Endometrial microvascular endothelial cells (primary cell): ENCODE data around the gene PPIE. TPM values are rescaled to one million over a fixed set of nuclear protein-coding genes. Genes with fewer than 3 reads are reported as not detected.
"Not testable (repeated sequence)": the region's sequence is repeated elsewhere in the genome, so short reads cannot be mapped to it uniquely, and the experiment has no call there.

Experiments
- in situ Hi-C: cut with HindIII; loops from 2 replicates; pipeline ENCODE4 v1.10.0; 2017; ENCODE audit warnings: low sequenced_read_pairs, low pct_unique_long_range_greater_than_20kb; ENCODE audit errors: inconsistent ontology term
- total RNA-seq: library from RNA; depleted of rRNA; stranded (reverse); fragments of >200 nt; gene quantifications from one replicate; pipeline ENCODE4 v1.2.3, GENCODE V29; 2015; ENCODE audit errors: inconsistent ontology term

PPIE gene
- total RNA-seq, 1 donor from 2014 or later = 35.0 TPM

DNA sequence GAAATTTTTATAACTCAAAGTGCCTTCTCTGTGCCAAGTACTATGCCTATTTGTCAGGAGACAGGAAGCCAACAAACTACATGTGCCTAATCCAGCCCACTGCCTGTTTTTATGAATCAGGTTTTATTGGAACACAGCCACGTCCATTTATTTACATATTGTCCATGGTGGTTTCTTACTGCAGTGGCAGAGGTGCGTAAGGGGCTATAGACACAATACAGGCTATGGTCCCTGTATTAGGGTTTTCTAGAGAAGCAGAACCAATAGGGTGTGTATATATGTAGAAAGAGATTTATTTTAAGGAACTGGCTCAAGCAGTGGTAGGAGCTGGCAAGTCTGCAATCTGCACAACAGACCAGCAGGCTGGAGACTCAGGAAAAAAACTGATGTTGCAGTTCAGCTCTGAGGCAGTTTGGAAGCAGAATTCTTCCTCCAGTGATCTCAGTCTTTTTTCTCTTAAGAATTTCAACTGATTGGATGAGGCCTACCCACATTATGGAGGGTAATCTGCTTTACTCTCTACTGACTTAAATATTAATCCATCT lies 15.4 kb downstream of the PPIE start:
- in situ Hi-C loops = no loop called here

GRCh38 chr1:39754906-39755504 lies 16.3 kb downstream of the PPIE start:
- in situ Hi-C loops = no loop called here

- in situ Hi-C loops = no loop called here
These were observed 17.4 kb downstream of the PPIE start for GRCh38 chr1:39755965-39756659.

DNA sequence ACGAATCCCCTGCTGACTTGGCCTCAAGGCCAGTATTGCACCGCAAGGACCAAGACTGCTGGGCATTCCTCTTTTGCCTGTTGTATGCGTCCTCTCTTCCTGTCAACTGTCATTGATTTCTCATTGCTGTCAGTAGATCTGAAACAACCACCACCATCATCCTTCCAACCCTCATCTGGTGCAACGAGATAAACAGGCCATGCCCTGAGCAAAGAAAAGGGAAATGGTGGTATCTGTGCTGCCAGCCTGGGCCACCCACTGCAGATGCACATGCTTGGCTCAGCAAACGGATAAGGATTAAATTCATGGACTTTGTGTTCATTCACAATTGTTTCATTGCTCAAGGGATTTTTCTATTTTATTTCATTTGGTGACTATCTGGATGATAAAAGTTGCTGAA lies 18.8 kb downstream of the PPIE start:
- in situ Hi-C loops = no loop called here

DNA sequence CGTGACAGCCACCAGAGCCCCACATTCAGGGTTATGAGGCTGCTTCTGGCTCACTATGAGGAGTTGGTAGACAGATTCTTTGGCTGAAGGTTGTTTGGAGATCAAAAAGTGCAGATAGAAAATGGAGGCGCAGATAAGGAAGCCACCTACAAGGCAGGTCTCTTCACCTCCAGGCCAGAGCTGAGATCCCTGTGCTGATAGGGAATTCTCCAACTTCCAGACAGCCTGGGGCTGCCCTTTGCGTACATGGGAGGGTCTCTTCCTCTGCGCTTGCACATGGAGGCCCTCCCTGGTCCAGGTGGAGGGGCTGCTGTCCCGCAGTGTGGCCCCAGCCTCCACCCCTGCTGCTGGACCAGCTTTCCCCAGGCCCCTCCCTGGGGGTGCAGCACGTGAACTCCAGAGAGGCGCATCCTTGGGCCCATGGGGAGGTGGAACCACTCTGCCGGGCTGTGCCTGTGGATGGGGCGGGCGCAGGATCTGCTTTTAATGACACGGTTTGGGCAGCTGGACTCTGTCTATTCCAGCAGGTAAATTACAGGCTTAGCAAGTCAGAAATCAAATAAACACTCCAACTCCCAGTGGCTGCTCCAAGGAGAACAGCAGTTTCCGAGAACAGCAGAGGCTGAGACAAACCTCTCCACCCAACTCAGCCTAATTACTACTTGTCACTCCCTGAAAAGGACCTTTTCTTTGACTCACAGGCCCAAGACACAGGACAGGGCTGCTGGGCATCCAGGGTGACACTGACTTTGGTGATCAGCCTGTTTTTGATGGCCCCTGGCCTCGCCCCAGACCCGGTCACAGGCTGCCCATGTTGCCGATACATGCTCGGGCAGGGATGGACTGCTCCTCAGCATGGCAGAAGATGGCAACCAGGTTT lies 20.1 kb downstream of the PPIE start:
- in situ Hi-C loops = no loop called here

DNA sequence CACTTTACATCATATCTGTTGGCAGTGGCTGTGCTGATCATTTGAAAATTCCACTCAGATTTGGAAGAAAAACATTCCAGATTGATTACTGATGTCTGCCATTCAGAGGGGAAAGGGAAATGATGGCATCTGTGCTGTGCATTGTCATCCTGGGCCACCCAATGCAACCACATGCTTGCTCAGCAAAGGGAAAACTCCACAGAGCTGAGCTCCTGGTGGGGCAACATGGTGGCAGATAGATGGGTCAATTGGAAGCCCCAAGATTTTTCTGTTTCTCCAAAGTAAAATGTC lies 20.7 kb downstream of the PPIE start:
- in situ Hi-C loops = no loop called here

DNA sequence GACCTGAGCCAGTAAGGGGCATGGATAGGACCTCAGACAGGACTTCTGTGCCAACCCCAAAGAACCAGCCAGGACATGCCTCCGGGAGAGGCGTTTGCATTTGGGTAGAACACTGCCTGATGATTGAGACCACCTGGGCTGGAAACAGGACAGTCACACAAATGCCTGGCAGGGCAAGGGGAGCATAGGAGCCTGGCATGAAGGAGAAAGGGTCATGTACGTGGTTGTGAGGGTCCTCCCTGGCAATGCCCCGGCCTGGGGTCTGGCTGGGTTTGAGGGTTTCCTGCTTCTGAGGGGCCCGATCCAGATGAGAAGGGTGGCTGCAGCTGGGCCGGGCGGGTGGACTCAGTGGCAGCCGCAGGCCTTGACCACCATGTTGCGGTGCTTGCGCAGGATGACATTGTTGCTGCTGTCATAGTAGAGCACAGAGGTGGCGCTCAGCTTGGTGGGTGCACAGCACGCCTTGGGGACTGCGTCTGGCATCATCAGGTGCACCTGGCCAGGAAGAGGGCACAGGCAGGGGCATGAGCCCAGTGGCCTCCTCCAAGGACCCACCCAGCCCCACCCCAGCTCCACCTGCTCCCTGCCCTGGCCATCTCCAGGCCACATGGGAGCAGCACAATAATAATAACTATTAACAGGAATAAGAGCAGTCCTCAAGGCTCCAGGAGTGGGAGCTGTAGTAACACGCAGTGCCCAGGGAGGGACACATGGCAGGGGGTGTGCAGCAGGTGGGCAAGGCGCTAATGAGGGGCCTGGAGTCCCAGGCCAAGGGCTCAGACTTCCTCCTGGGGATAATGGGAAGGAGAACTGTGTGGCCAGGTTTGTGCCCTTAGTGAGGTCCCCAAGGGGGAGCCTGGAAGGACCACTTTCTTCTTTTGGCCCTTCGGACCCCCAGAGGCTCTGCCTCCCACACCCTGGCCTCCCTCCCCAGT lies 21.7 kb downstream of the PPIE start:
- in situ Hi-C loops = no loop called here

DNA sequence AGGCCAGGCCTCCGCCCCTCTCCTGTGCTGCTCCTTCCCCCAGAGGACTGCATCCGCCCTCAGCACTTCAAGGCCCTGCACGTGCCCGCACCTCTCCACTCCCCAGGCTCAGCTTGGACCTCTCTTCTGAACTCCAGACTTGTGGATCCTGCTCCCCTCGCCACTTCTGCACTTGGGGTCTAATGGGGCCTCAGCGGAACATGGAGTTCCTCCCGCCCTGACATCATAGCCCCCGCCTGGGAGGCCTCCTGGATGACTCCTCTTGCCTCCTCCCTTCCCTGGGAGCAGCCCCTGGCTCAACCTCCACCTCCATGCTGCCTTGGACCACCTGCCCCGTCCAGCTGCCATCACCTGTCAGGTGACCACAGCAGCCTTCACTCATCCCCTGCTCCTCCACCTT lies 22.3 kb downstream of the PPIE start:
- in situ Hi-C loops = no loop called here

DNA sequence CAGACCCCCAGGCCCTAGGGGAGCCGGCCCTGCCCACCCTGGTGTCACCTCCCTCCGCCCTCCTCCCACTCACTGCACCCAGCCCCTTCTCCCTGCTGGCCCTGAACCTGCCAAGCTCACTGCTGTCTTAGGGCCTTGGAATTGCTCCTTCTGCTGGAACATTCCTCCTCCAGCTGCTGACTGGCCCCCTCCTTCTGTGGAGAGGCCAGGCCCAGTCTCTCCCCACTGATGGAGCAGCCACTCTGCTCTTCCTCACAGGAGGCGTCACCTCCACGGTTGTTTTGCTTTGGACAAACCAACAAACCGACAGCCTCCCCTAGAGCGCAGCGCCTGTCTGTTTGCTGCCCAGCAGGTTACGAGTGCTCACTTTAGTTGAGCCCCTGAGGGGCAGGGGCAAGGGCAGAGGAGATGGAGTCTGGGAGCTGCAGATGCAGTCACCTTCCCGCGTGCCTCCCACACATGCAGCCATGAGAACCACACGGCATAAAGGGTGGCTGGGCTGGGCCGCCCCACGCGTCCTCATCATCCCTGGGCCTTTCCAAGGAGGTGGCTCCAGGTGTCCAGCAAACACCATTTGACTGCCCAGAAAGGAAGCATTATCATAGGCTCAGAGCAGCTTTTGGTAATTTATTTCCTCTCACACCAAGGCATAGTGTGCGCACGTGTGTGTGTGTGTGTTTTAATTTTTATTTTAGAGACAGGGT lies 23.0 kb downstream of the PPIE start:
- in situ Hi-C loops = no loop called here

GRCh38 chr1:39762550-39763540 lies 24.2 kb downstream of the PPIE start:
- in situ Hi-C loops = no loop called here

GRCh38 chr1:39763619-39764374 lies 25.1 kb downstream of the PPIE start:
- in situ Hi-C loops = not testable (repeated sequence)

DNA sequence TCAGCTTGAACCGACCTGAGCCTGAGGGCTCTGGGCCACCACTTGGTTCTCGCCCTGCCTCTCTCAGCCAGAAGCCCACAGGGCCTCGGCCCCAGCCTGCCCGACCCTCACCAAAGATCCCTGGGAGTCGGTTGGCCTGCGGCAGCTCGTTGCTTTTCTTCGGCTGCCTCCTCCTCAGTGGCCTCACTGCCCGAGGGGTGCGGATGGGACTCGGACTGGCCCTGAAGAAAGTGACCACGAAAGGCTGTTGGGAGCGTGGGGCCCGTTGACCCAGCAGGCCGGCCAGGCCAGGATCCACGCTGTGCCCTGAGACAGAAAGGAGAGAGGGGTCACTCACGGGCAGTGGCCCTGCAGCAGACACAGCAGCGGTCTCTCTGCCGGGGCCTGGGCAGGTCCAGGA lies 25.8 kb downstream of the PPIE start:
- in situ Hi-C loops = not testable (repeated sequence)

DNA sequence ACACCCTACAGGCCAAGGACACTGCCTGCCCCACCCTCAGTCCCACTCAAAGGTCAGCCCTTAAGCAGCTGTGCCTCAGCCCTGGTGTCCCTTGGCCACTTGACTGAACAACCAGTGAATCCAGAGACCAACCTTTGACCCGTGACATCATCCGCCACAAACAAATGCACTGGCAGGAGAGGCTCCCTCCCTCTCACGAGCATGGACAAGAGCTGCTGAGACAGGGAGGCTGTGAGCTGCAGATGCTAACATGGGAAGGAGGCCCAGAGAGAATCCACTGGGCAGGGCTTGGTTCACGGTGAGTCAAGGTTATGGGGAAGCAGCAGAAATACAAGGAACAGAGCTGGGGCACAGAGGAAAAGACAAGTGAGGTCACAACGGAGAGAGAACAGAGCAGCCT lies 27.8 kb downstream of the PPIE start:
- in situ Hi-C loops = not testable (repeated sequence)

GRCh38 chr1:39769502-39769901 lies 30.8 kb downstream of the PPIE start:
- in situ Hi-C loops = not testable (repeated sequence)

- in situ Hi-C loops = not testable (repeated sequence)
These were observed 31.7 kb downstream of the PPIE start for GRCh38 chr1:39770100-39771021.
